ENCODE results near the gene NDUFAF3. TPM values are rescaled to one million over a fixed set of nuclear protein-coding genes. Genes with fewer than 3 reads are reported as not detected.
A peak's percentile ranks its signal among the peaks of the same experiment; 100 is the strongest.

NDUFAF3 gene
- total RNA-seq, 1 donor from 2014 or later: 91.3 TPM

GRCh38 chr3:49015072-49015471 is 6.8 kb upstream of the NDUFAF3 start:
- DNase-seq (ENCODE audit: extremely low spot score in 2 of 2): no peak
- Histone ChIP-seq H3K9me3 (no peaks in the 10 kb centered on the region), H3K27ac (no peak overlapping the region), H3K4me1 (peaks cover 50% of the 10 kb centered on the region), H3K4me3 (no peak overlapping the region), H3K27me3 (no peaks in the 10 kb centered on the region), H3K36me3 (peaks cover 0 to 42% of the 10 kb centered on the region in 2 donors)
- intact Hi-C loops (cut with DNase I): no loop called here
- TF ChIP-seq CTCF (IDR thresholded peaks at IDR 0.05) (no peak), POLR2A (IDR thresholded peaks at IDR 0.05) (no peak), POLR2AphosphoS5 (IDR thresholded peaks at IDR 0.05; ENCODE audit: insufficient read depth in 1 of 2, low read depth in 1 of 2) (no peak)

- Histone ChIP-seq H3K36me3 (peaks cover 0 to 42% of the 10 kb centered on the region in 2 donors), H3K27ac (no peak overlapping the region), H3K9me3 (no peaks in the 10 kb centered on the region), H3K4me3 (no peak overlapping the region), H3K4me1 (peaks cover 57% of the 10 kb centered on the region), H3K27me3 (no peaks in the 10 kb centered on the region)
- DNase-seq (ENCODE audit: extremely low spot score in 2 of 2): no peak
- intact Hi-C loops (cut with DNase I): no loop called here
- TF ChIP-seq POLR2A (IDR thresholded peaks at IDR 0.05): no peak
- no peak for TF ChIP-seq POLR2AphosphoS5 (IDR thresholded peaks at IDR 0.05; ENCODE audit: insufficient read depth in 1 of 2, low read depth in 1 of 2)
- no peak for TF ChIP-seq CTCF (IDR thresholded peaks at IDR 0.05)
Observed at GRCh38 chr3:49015765-49016164, 6.2 kb upstream of the NDUFAF3 start.

- Histone ChIP-seq H3K4me1 (peaks cover 61% of the 10 kb centered on the region), H3K9me3 (no peaks in the 10 kb centered on the region), H3K36me3 (peaks cover 0 to 42% of the 10 kb centered on the region in 2 donors), H3K27me3 (no peaks in the 10 kb centered on the region), H3K4me3 (no peak overlapping the region), H3K27ac (no peak overlapping the region)
- no peak for DNase-seq (ENCODE audit: extremely low spot score in 2 of 2)
- intact Hi-C loops (cut with DNase I): no loop called here
- TF ChIP-seq POLR2AphosphoS5 (IDR thresholded peaks at IDR 0.05; ENCODE audit: insufficient read depth in 1 of 2, low read depth in 1 of 2): no peak
- TF ChIP-seq POLR2A (IDR thresholded peaks at IDR 0.05): no peak
Observed at GRCh38 chr3:49016414-49017228, 5.3 kb upstream of the NDUFAF3 start.

- no peaks in the 10 kb centered on the region for H3K27me3 ChIP-seq
Observed at GRCh38 chr3:49017229-49017970, 4.5 kb upstream of the NDUFAF3 start.

More at GRCh38 chr3:49017229-49017970, 4.5 kb upstream of the NDUFAF3 start:
- intact Hi-C loops (cut with DNase I): no loop called here
- Histone ChIP-seq H3K36me3 (peaks cover 0 to 37% of the 10 kb centered on the region in 2 donors), H3K4me1 (peaks cover 59% of the 10 kb centered on the region), H3K27ac (peak overlapping the region; percentile 70), H3K9me3 (no peaks in the 10 kb centered on the region), H3K4me3 (peak overlapping the region; percentile 71 to 88)
- TF ChIP-seq POLR2AphosphoS5 (IDR thresholded peaks at IDR 0.05; ENCODE audit: insufficient read depth in 1 of 2, low read depth in 1 of 2) (no peak), POLR2A (IDR thresholded peaks at IDR 0.05) (no peak), CTCF (IDR thresholded peaks at IDR 0.05) (no peak)
- no peak for DNase-seq (ENCODE audit: extremely low spot score in 2 of 2)

All from vagina (tissue), 2 donors.